Left ventricle myocardium inferior (tissue), 1 donor: Measurements from ENCODE around the gene CNOT3. TPM values are rescaled to one million over a fixed set of nuclear protein-coding genes. Genes with fewer than 3 reads are reported as not detected.
A peak's percentile ranks its signal among the peaks of the same experiment; 100 is the strongest.

Experiments
- DNase-seq: peaks from one replicate; pipeline ENCODE4 v3.0.0-alpha.2; 2020
- H3K27ac ChIP-seq: fragments of 200-600 bp; replicated peaks from 2 replicates; pipeline ENCODE4 v1.8.0; 2021
- H3K27me3 ChIP-seq: fragments of 200-600 bp; 2 replicates; pipeline ENCODE4 v1.8.0; 2021; ENCODE audit warnings: low read depth
- H3K36me3 ChIP-seq: fragments of 200-600 bp; 2 replicates; pipeline ENCODE4 v1.8.0; 2021
- H3K4me1 ChIP-seq: fragments of 200-600 bp; 2 replicates; pipeline ENCODE4 v1.8.0; 2021
- H3K4me3 ChIP-seq: fragments of 200-600 bp; 2 replicates; pipeline ENCODE4 v1.8.0; 2021; ENCODE audit warnings: mild to moderate bottlenecking, moderate library complexity
- H3K9me3 ChIP-seq: fragments of 200-600 bp; replicated peaks from 2 replicates; pipeline ENCODE4 v1.8.0; 2021
- CTCF ChIP-seq: fragments of 200-600 bp; IDR thresholded peaks from 2 replicates; pipeline ENCODE4 v1.8.0; 2021; ENCODE audit warnings: antibody characterized with exemption, mild to moderate bottlenecking, borderline replicate concordance
- intact Hi-C: fragments of 100-400 bp; cut with micrococcal nuclease; formaldehyde crosslinking; loops from one replicate; pipeline ENCODE4 v1.11.0; 2022
- total RNA-seq: library from RNA; stranded (reverse); fragmentation: NEBNext Ultra II Directional; extraction: Animal tissue kit (Norgen Biotek cat#: 25700); gene quantifications from one replicate; pipeline ENCODE4 v1.2.1, GENCODE V29; 2021
- donor health status: DM: no; HTN: yes; CAD: no; lungs with severe emphysema.

CNOT3 gene
- total RNA-seq, 1 donor from 2014 or later: 19.5 TPM

DNA sequence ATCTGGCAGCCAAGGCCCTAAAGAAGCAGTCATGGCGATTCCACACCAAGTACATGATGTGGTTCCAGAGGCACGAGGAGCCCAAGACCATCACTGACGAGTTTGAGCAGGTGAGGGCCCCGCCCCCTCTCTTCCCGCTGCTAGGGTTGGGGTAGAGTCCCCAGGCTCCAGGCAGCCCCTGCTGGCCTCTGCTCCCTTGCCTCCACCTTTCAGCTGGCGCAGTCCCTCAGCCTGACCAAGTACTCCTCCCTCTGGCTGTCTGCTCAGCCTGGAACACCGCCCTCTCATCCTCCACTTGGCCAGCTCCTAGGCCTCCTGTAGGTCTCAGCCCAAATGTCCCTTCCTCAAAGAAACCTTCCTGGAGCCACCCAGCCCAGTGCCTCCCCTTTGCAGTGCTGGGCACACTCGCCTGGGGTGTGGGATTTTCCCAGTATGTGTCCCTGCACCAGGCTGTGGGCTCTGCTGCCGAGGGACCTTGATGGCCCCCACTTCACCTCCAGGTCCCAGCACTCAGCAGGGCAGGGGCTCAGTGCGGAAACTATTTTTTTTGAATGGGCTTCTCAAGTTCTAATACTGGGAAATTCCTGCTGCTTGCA, 16.3 kb downstream of the CNOT3 start:
- no peak for TF ChIP-seq CTCF
- Histone ChIP-seq H3K4me1 (peaks cover 19% of the 10 kb centered on the region), H3K4me3 (no peak overlapping the region), H3K27ac (peak overlapping the region; percentile 27), H3K9me3 (no peaks in the 10 kb centered on the region), H3K27me3 (no peaks in the 10 kb centered on the region), H3K36me3 (peaks cover 94% of the 10 kb centered on the region)
- DNase-seq: no peak
- intact Hi-C loops: no loop called here

- Histone ChIP-seq H3K4me3 (no peak overlapping the region), H3K27ac (no peak overlapping the region)
- intact Hi-C loops: no loop called here
Observed at GRCh38 chr19:54154603-54155345, 17.2 kb downstream of the CNOT3 start.

GRCh38 chr19:54155694-54156093, 18.1 kb downstream of the CNOT3 start:
- Histone ChIP-seq H3K4me1 (peaks cover 31% of the 10 kb centered on the region), H3K9me3 (no peaks in the 10 kb centered on the region), H3K27me3 (no peaks in the 10 kb centered on the region), H3K4me3 (no peak overlapping the region), H3K36me3 (peaks cover 75% of the 10 kb centered on the region), H3K27ac (no peak overlapping the region)
- intact Hi-C loops: no loop called here
- no peak for TF ChIP-seq CTCF
- DNase-seq: no peak

More at GRCh38 chr19:54154603-54155345, 17.2 kb downstream of the CNOT3 start:
- no peaks in the 10 kb centered on the region for H3K27me3 ChIP-seq
- H3K4me1 ChIP-seq: peaks cover 23% of the 10 kb centered on the region
- H3K9me3 ChIP-seq: no peaks in the 10 kb centered on the region
- no peak for TF ChIP-seq CTCF
- DNase-seq: no peak
- H3K36me3 ChIP-seq: peaks cover 85% of the 10 kb centered on the region

DNA sequence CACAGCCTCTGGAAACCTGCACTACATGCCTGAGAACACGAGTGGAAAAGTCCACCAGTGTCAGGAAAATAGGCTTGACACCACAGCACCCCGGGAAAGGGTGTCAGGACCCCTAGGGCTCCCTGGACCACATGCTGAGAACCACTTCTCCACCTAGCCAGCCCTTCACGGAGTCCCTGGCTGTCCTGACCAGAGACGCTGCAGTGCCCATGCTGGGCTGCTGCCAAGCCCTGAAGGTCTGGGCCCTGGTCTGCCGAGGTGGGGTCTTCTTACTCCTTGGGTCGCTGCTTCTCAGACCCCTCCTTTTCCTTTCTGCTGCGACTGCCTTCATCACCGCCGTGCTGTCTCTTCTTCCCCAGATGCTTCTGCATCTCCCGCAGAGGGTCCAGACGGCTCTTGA, 18.9 kb downstream of the CNOT3 start:
- no peak for DNase-seq
- peaks cover 68% of the 10 kb centered on the region for H3K36me3 ChIP-seq
- no peak overlapping the region for H3K27ac ChIP-seq
- peaks cover 38% of the 10 kb centered on the region for H3K4me1 ChIP-seq
- intact Hi-C loops: no loop called here
- no peak overlapping the region for H3K4me3 ChIP-seq
- TF ChIP-seq CTCF: no peak
- no peaks in the 10 kb centered on the region for H3K9me3 ChIP-seq
- no peaks in the 10 kb centered on the region for H3K27me3 ChIP-seq

- Histone ChIP-seq H3K4me3 (no peak overlapping the region), H3K27me3 (no peaks in the 10 kb centered on the region), H3K4me1 (peaks cover 41% of the 10 kb centered on the region), H3K9me3 (no peaks in the 10 kb centered on the region), H3K27ac (no peak overlapping the region), H3K36me3 (peaks cover 63% of the 10 kb centered on the region)
- DNase-seq: no peak
- TF ChIP-seq CTCF: no peak
- intact Hi-C loops: no loop called here
Observed at GRCh38 chr19:54156953-54157352, 19.4 kb downstream of the CNOT3 start.
